ENCODE measurements around the gene RAP1GAP2. TPM values are rescaled to one million over a fixed set of nuclear protein-coding genes. Genes with fewer than 3 reads are reported as not detected.

Gene RAP1GAP2
- total RNA-seq, 3 donors from 2014 or later (not counting 1 experiment from before 2014, with no cell fraction given): 274 to 418 (median 390) TPM

GRCh38 chr17:2835780-2836179, 39.5 kb downstream of the RAP1GAP2 start:
- Histone ChIP-seq H3K9me3 (ENCODE audit: control insufficient read depth, insufficient read depth, low read length) (no peaks in the 10 kb centered on the region), H3K27ac (ENCODE audit: low read length) (no peak overlapping the region), H3K4me1 (ENCODE audit: control insufficient read depth, insufficient read depth, low read length) (peaks cover 36% of the 10 kb centered on the region), H3K4me3 (ENCODE audit: low read length) (no peak overlapping the region), H3K27me3 (ENCODE audit: control insufficient read depth, insufficient read depth, low read length) (no peaks in the 10 kb centered on the region), H3K36me3 (ENCODE audit: control insufficient read depth, insufficient read depth, low read length) (peaks cover 16% of the 10 kb centered on the region)
- TF ChIP-seq CTCF (IDR thresholded peaks at IDR 0.05): no peak
- no peaks in the 10 kb centered on the region for H3K36me3 Mint-ChIP-seq
- no peak overlapping the region for H3K4me3 Mint-ChIP-seq
- peaks cover 21 to 52% of the 10 kb centered on the region in 2 donors for H3K4me1 Mint-ChIP-seq
- peak overlapping the region; percentile 78 to 80 for H3K27ac Mint-ChIP-seq
- H3K9me3 Mint-ChIP-seq: no peaks in the 10 kb centered on the region
- ATAC-seq (no peak), DNase-seq (no peak)
- intact Hi-C loops (cut with micrococcal nuclease): no loop called here
- H3K27me3 Mint-ChIP-seq (ENCODE audit: low read depth in 2 of 2): no peaks in the 10 kb centered on the region
- WGBS (ENCODE audit: insufficient coverage): 98% methylated on average over 7 of the region's 8 CpGs

- Mint-ChIP-seq H3K27me3 (ENCODE audit: low read depth in 2 of 2) (no peaks in the 10 kb centered on the region), H3K9me3 (no peaks in the 10 kb centered on the region), H3K36me3 (no peaks in the 10 kb centered on the region), H3K4me1 (peaks cover 21 to 54% of the 10 kb centered on the region in 2 donors), H3K27ac (peak overlapping the region; percentile 78 to 80), H3K4me3 (no peak overlapping the region)
- Histone ChIP-seq H3K9me3 (ENCODE audit: control insufficient read depth, insufficient read depth, low read length) (no peaks in the 10 kb centered on the region), H3K36me3 (ENCODE audit: control insufficient read depth, insufficient read depth, low read length) (peaks cover 16% of the 10 kb centered on the region), H3K4me1 (ENCODE audit: control insufficient read depth, insufficient read depth, low read length) (peaks cover 36% of the 10 kb centered on the region), H3K4me3 (ENCODE audit: low read length) (no peak overlapping the region), H3K27ac (ENCODE audit: low read length) (no peak overlapping the region), H3K27me3 (ENCODE audit: control insufficient read depth, insufficient read depth, low read length) (no peaks in the 10 kb centered on the region)
- peak; percentile 39 to 75 for DNase-seq
- peak; percentile 41 for TF ChIP-seq CTCF (IDR thresholded peaks at IDR 0.05)
- intact Hi-C loops (cut with micrococcal nuclease): loop anchor here (1.0 kb wide), 1 partner anchor 51 kb away; no protein-coding TSS in a partner anchor
- ATAC-seq: peak; percentile 79 to 95 (median 91)
- WGBS (ENCODE audit: insufficient coverage): 43% methylated on average over 10 of the region's 10 CpGs
Observed at GRCh38 chr17:2837147-2837561, 40.9 kb downstream of the RAP1GAP2 start.

GRCh38 chr17:2841606-2842005, 45.4 kb downstream of the RAP1GAP2 start:
- Mint-ChIP-seq H3K4me1 (peaks cover 26 to 57% of the 10 kb centered on the region in 2 donors), H3K27me3 (ENCODE audit: low read depth in 2 of 2) (no peaks in the 10 kb centered on the region), H3K9me3 (no peaks in the 10 kb centered on the region), H3K4me3 (no peak overlapping the region), H3K36me3 (no peaks in the 10 kb centered on the region), H3K27ac (peak overlapping the region in 1 of 2 donors; percentile 49)
- TF ChIP-seq CTCF (IDR thresholded peaks at IDR 0.05): no peak
- 91% methylated on average over 5 of the region's 5 CpGs for WGBS (ENCODE audit: insufficient coverage)
- intact Hi-C loops (cut with micrococcal nuclease): no loop called here
- Histone ChIP-seq H3K36me3 (ENCODE audit: control insufficient read depth, insufficient read depth, low read length) (peaks cover 13% of the 10 kb centered on the region), H3K4me3 (ENCODE audit: low read length) (no peak overlapping the region), H3K27me3 (ENCODE audit: control insufficient read depth, insufficient read depth, low read length) (no peaks in the 10 kb centered on the region), H3K4me1 (ENCODE audit: control insufficient read depth, insufficient read depth, low read length) (peaks cover 32% of the 10 kb centered on the region), H3K9me3 (ENCODE audit: control insufficient read depth, insufficient read depth, low read length) (no peaks in the 10 kb centered on the region), H3K27ac (ENCODE audit: low read length) (no peak overlapping the region)
- DNase-seq (no peak), ATAC-seq (no peak)

- Mint-ChIP-seq H3K9me3 (no peaks in the 10 kb centered on the region), H3K27ac (peak overlapping the region; percentile 53 to 64), H3K4me3 (peak overlapping the region; percentile 9), H3K4me1 (peaks cover 29 to 53% of the 10 kb centered on the region in 2 donors), H3K27me3 (ENCODE audit: low read depth in 2 of 2) (no peaks in the 10 kb centered on the region), H3K36me3 (no peaks in the 10 kb centered on the region)
- DNase-seq (no peak), ATAC-seq (peak in 2 of 3 donors; percentile 76 to 80)
- no peak overlapping the region for H3K4me3 ChIP-seq (ENCODE audit: low read length)
- H3K4me1 ChIP-seq (ENCODE audit: control insufficient read depth, insufficient read depth, low read length): peaks cover 32% of the 10 kb centered on the region
- H3K9me3 ChIP-seq (ENCODE audit: control insufficient read depth, insufficient read depth, low read length): no peaks in the 10 kb centered on the region
- 78% methylated on average over 5 of the region's 10 CpGs for WGBS (ENCODE audit: insufficient coverage)
- H3K36me3 ChIP-seq (ENCODE audit: control insufficient read depth, insufficient read depth, low read length): peaks cover 10% of the 10 kb centered on the region
- H3K27ac ChIP-seq (ENCODE audit: low read length): no peak overlapping the region
- intact Hi-C loops (cut with micrococcal nuclease): no loop called here
- H3K27me3 ChIP-seq (ENCODE audit: control insufficient read depth, insufficient read depth, low read length): no peaks in the 10 kb centered on the region
- TF ChIP-seq CTCF (IDR thresholded peaks at IDR 0.05): no peak
Observed at GRCh38 chr17:2842464-2842863, 46.2 kb downstream of the RAP1GAP2 start.

Measured in natural killer cell (primary cell).